Measurements from ENCODE around the gene NPAT. TPM values are rescaled to one million over a fixed set of nuclear protein-coding genes. Genes with fewer than 3 reads are reported as not detected.

Gene NPAT
- total RNA-seq, 1 donor from 2014 or later: 39.2 TPM

- H3K27me3 Mint-ChIP-seq (ENCODE audit: insufficient read depth, low read depth): no peaks in the 10 kb centered on the region
- H3K4me3 Mint-ChIP-seq: no peak overlapping the region
- H3K4me1 Mint-ChIP-seq: no peaks in the 10 kb centered on the region
- Histone ChIP-seq H3K9ac (no peak overlapping the region), H2AFZ (replicated peaks) (no peak overlapping the region), H3K9me3 (ENCODE audit: low read depth) (no peaks in the 10 kb centered on the region), H3K36me3 (peaks cover 10% of the 10 kb centered on the region), H3F3A (ENCODE audit: low read depth) (no peaks in the 10 kb centered on the region), H3K4me1 (no peaks in the 10 kb centered on the region), H3K79me2 (ENCODE audit: low read depth) (no peaks in the 10 kb centered on the region), H3K4me2 (no peak overlapping the region), H3K27ac (no peak overlapping the region), H3K27me3 (no peaks in the 10 kb centered on the region), H4K20me1 (ENCODE audit: low read depth) (no peaks in the 10 kb centered on the region), H3K4me3 (no peak overlapping the region)
- peaks cover 16% of the 10 kb centered on the region for H3K36me3 Mint-ChIP-seq
- H3K9me3 Mint-ChIP-seq: no peaks in the 10 kb centered on the region
- DNase-seq (ENCODE audit: low spot score): no peak
- TF ChIP-seq CTCF (IDR thresholded peaks at IDR 0.05): no peak
- no peak for TF ChIP-seq EZH2phosphoT487 (IDR thresholded peaks at IDR 0.05)
- no peak overlapping the region for H3K27ac Mint-ChIP-seq
Observed at GRCh38 chr11:108147150-108147549, 75.3 kb downstream of the NPAT start.

GRCh38 chr11:108144615-108145014 is 77.8 kb downstream of the NPAT start:
- Mint-ChIP-seq H3K27ac (no peak overlapping the region), H3K36me3 (peaks cover 18% of the 10 kb centered on the region), H3K9me3 (no peaks in the 10 kb centered on the region), H3K4me3 (no peak overlapping the region), H3K27me3 (ENCODE audit: insufficient read depth, low read depth) (no peaks in the 10 kb centered on the region), H3K4me1 (no peaks in the 10 kb centered on the region)
- no peak overlapping the region for H2AFZ ChIP-seq (replicated peaks)
- H3F3A ChIP-seq (ENCODE audit: low read depth): no peaks in the 10 kb centered on the region
- no peak overlapping the region for H3K4me2 ChIP-seq
- peaks cover 10% of the 10 kb centered on the region for H3K36me3 ChIP-seq
- no peaks in the 10 kb centered on the region for H3K27me3 ChIP-seq
- no peak overlapping the region for H3K9ac ChIP-seq
- H3K79me2 ChIP-seq (ENCODE audit: low read depth): no peaks in the 10 kb centered on the region
- TF ChIP-seq EZH2 (IDR thresholded peaks at IDR 0.05) (no peak), CTCF (IDR thresholded peaks at IDR 0.05) (no peak), EZH2phosphoT487 (IDR thresholded peaks at IDR 0.05) (no peak)
- H3K4me3 ChIP-seq: no peak overlapping the region
- no peak for DNase-seq (ENCODE audit: low spot score)
- no peaks in the 10 kb centered on the region for H3K4me1 ChIP-seq
- no peaks in the 10 kb centered on the region for H3K9me3 ChIP-seq (ENCODE audit: low read depth)
- H4K20me1 ChIP-seq (ENCODE audit: low read depth): no peaks in the 10 kb centered on the region
- no peak overlapping the region for H3K27ac ChIP-seq

GRCh38 chr11:108142304-108142703 is 80.1 kb downstream of the NPAT start:
- Mint-ChIP-seq H3K36me3 (peaks cover 21% of the 10 kb centered on the region), H3K27me3 (ENCODE audit: insufficient read depth, low read depth) (no peaks in the 10 kb centered on the region), H3K9me3 (no peaks in the 10 kb centered on the region), H3K27ac (no peak overlapping the region), H3K4me3 (no peak overlapping the region), H3K4me1 (no peaks in the 10 kb centered on the region)
- Histone ChIP-seq H3K4me3 (no peak overlapping the region), H3K4me2 (no peak overlapping the region), H3K27me3 (no peaks in the 10 kb centered on the region), H3K4me1 (no peaks in the 10 kb centered on the region), H4K20me1 (ENCODE audit: low read depth) (no peaks in the 10 kb centered on the region), H3K79me2 (ENCODE audit: low read depth) (no peaks in the 10 kb centered on the region), H2AFZ (replicated peaks) (no peak overlapping the region), H3K36me3 (peaks cover 5% of the 10 kb centered on the region), H3K9ac (no peak overlapping the region), H3F3A (ENCODE audit: low read depth) (no peaks in the 10 kb centered on the region), H3K9me3 (ENCODE audit: low read depth) (no peaks in the 10 kb centered on the region), H3K27ac (no peak overlapping the region)
- no peak for TF ChIP-seq CTCF (IDR thresholded peaks at IDR 0.05)
- no peak for TF ChIP-seq EZH2 (IDR thresholded peaks at IDR 0.05)
- no peak for TF ChIP-seq EZH2phosphoT487 (IDR thresholded peaks at IDR 0.05)
- no peak for DNase-seq (ENCODE audit: low spot score)

All from neural progenitor cell (in vitro differentiated cells).